ENCODE data around the gene TBCD. TPM values are rescaled to one million over a fixed set of nuclear protein-coding genes. Genes with fewer than 3 reads are reported as not detected.

Gene TBCD
- total RNA-seq, 3 donors from 2014 or later: 45.4 to 65.9 (median 53.3) TPM

DNA sequence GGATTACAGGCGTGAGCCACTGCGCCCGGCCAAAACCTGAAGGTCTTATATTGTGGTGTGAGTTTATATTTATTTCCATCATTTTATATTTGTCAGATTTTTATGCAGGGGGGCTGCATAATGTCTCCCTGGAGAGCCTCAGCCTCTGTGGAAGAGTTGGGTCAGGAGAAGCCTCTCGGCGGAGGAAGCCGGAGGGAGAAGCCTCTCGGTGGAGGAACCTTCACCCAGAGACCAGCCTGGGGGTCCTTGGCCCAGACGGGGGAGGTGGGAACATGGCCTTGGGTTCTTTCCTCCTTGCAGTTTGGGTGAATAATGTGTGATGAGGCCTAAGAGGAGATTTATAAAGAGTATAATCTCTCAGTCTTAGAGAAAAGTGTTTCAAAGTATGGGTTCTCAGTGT, 110.3 kb downstream of the TBCD start:
- H3K36me3 ChIP-seq: no peaks in the 10 kb centered on the region
- H3K27me3 ChIP-seq: no peaks in the 10 kb centered on the region
- TF ChIP-seq CTCF (IDR thresholded peaks at IDR 0.05) (no peak), POLR2A (IDR thresholded peaks at IDR 0.05) (no peak), POLR2AphosphoS5 (IDR thresholded peaks at IDR 0.05) (no peak)
- no peak for DNase-seq (ENCODE audit: low spot score in 2 of 2)
- H3K4me3 ChIP-seq: no peak overlapping the region
- no peak overlapping the region for H3K27ac ChIP-seq
- H3K9me3 ChIP-seq: no peaks in the 10 kb centered on the region
- intact Hi-C loops (cut with DNase I; ENCODE audit: low total_unique reads): no loop called here
- peaks cover 4 to 19% of the 10 kb centered on the region in 2 donors for H3K4me1 ChIP-seq

- intact Hi-C loops (cut with DNase I; ENCODE audit: low total_unique reads): no loop called here
- Histone ChIP-seq H3K4me3 (no peak overlapping the region), H3K27ac (no peak overlapping the region), H3K27me3 (no peaks in the 10 kb centered on the region), H3K9me3 (no peaks in the 10 kb centered on the region), H3K36me3 (no peaks in the 10 kb centered on the region), H3K4me1 (peaks cover 4 to 20% of the 10 kb centered on the region in 2 donors)
- TF ChIP-seq CTCF (IDR thresholded peaks at IDR 0.05): no peak
- no peak for TF ChIP-seq POLR2A (IDR thresholded peaks at IDR 0.05)
- DNase-seq (ENCODE audit: low spot score in 2 of 2): no peak
These were observed 111.0 kb downstream of the TBCD start for GRCh38 chr17:82862737-82863382.

- intact Hi-C loops (cut with DNase I; ENCODE audit: low total_unique reads): no loop called here
- peak overlapping the region; percentile 68 to 69 for H3K27ac ChIP-seq
- peaks cover 4 to 20% of the 10 kb centered on the region in 2 donors for H3K4me1 ChIP-seq
- no peak overlapping the region for H3K4me3 ChIP-seq
- H3K9me3 ChIP-seq: no peaks in the 10 kb centered on the region
- no peak for TF ChIP-seq POLR2AphosphoS5 (IDR thresholded peaks at IDR 0.05)
- no peak for TF ChIP-seq CTCF (IDR thresholded peaks at IDR 0.05)
- no peaks in the 10 kb centered on the region for H3K27me3 ChIP-seq
- no peak for DNase-seq (ENCODE audit: low spot score in 2 of 2)
- no peaks in the 10 kb centered on the region for H3K36me3 ChIP-seq
These were observed 111.6 kb downstream of the TBCD start for GRCh38 chr17:82863383-82863940.

DNA sequence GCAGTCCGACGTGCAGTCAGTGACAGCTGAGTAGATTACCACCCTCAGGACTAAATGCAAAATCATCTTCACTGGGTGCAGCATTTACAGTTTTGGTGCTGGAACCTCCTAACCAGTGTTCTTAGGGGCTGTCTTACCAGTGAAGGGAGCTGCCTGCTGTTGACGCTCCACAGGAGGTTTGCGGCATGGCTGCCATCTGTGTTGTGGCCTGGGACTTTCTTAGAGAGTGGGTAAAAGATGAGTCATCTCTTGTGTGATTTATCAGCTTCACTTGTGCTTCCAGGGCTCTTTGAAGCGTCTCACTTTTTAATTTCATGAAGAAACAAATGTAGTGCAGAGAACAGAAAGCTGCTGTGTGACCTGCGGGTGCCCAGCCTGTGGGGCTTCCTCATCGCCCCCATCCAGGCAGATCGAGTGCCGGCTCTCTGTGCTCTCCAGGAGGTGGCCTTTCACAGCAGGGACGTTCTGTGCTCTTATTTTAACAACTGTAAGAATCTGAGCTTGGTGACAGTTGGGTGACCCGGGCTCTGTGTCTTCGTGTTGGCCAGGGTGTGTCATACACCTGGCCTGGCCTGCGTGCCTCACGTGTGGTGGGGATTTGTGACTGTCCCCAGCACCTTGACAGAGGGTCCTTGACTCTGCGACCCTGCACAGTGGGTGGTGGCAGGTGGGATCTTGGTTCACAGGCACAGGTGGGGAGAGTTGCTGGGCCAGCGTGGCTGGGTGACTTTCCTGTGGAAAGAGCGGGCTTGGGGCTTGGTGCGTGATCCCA, 112.3 kb downstream of the TBCD start:
- Histone ChIP-seq H3K27ac (peak overlapping the region; percentile 68 to 69), H3K4me3 (no peak overlapping the region), H3K36me3 (no peaks in the 10 kb centered on the region), H3K9me3 (no peaks in the 10 kb centered on the region), H3K27me3 (no peaks in the 10 kb centered on the region), H3K4me1 (peaks cover 4 to 20% of the 10 kb centered on the region in 2 donors)
- DNase-seq (ENCODE audit: low spot score in 2 of 2): peak in 1 of 2 donors; percentile 47
- TF ChIP-seq POLR2AphosphoS5 (IDR thresholded peaks at IDR 0.05): peak in 1 of 3 donors; percentile 15
- TF ChIP-seq CTCF (IDR thresholded peaks at IDR 0.05): no peak
- intact Hi-C loops (cut with DNase I; ENCODE audit: low total_unique reads): no loop called here

DNA sequence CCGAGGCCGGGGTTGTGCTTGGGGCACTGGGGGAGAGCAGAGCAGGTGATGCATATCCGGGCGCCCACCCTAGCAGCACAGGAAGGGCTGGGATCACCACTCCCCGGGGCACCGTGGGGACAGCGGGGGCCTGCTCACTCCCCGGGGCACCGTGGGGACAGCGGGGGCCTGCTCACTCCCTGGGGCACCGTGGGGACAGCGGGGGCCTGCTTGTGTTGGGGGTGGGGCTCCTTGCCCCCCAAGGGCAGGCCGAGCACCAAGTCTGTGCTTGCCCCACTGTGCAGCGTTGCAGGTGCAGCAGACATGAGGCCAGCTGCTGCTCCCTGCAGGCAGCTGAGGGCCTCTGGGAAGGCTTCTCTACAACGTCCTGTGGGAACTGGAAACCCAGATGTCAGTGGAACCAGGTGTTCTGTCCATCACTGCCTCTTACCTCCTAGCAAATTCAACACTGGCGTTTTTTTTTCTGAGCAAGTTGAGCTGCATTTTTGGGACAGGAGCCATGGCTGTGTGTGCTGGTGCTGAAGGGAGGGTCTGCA, 112.9 kb downstream of the TBCD start:
- H3K27ac ChIP-seq: peak overlapping the region; percentile 68 to 69
- DNase-seq (ENCODE audit: low spot score in 2 of 2): no peak
- no peak for TF ChIP-seq CTCF (IDR thresholded peaks at IDR 0.05)
- no peak for TF ChIP-seq POLR2AphosphoS5 (IDR thresholded peaks at IDR 0.05)
- no peak for TF ChIP-seq POLR2A (IDR thresholded peaks at IDR 0.05)

More for the DNA sequence above, 112.9 kb downstream of the TBCD start:
- H3K4me1 ChIP-seq: peaks cover 0 to 15% of the 10 kb centered on the region in 2 donors
- no peaks in the 10 kb centered on the region for H3K9me3 ChIP-seq
- intact Hi-C loops (cut with DNase I; ENCODE audit: low total_unique reads): no loop called here
- no peaks in the 10 kb centered on the region for H3K27me3 ChIP-seq
- H3K36me3 ChIP-seq: no peaks in the 10 kb centered on the region
- H3K4me3 ChIP-seq: no peak overlapping the region

All from breast epithelium (tissue), 4 donors.